KG1 (cell line): ENCODE results near the gene ITGA8.
"Not testable (repeated sequence)": the region's sequence is repeated elsewhere in the genome, so short reads cannot be mapped to it uniquely, and the experiment has no call there.

ENCODE experiments used
- DNase-seq: peaks from one replicate; lab custom pipeline; 2025; lab: John Stamatoyannopoulos, UW

Gene ITGA8

GRCh38 chr10:15719899-15720634 is at the start of gene ITGA8:
Gene ITGA8 (minus strand): TSS chr10:15719922. CDS start chr10:15719771, 151 bp downstream.
- peak; percentile 19 for DNase-seq

- no peak for DNase-seq
Observed at GRCh38 chr10:15764892-15765454, 45.3 kb upstream of the ITGA8 start.

- no peak for DNase-seq
Observed at GRCh38 chr10:15763006-15763405, 43.3 kb upstream of the ITGA8 start.

GRCh38 chr10:15762239-15762638 is 42.5 kb upstream of the ITGA8 start:
- not testable (repeated sequence) for DNase-seq

- not testable (repeated sequence) for DNase-seq
Observed at GRCh38 chr10:15761224-15761623, 41.5 kb upstream of the ITGA8 start.

- no peak for DNase-seq
Observed at GRCh38 chr10:15760681-15761080, 41.0 kb upstream of the ITGA8 start.

GRCh38 chr10:15759265-15759664 is 39.5 kb upstream of the ITGA8 start:
- DNase-seq: no peak

GRCh38 chr10:15758618-15759017 is 38.9 kb upstream of the ITGA8 start:
- no peak for DNase-seq

GRCh38 chr10:15754937-15755336 is 35.2 kb upstream of the ITGA8 start:
- no peak for DNase-seq

GRCh38 chr10:15751046-15751445 is 31.3 kb upstream of the ITGA8 start:
- no peak for DNase-seq

GRCh38 chr10:15748126-15748525 is 28.4 kb upstream of the ITGA8 start:
- no peak for DNase-seq

- DNase-seq: no peak
Observed at GRCh38 chr10:15747632-15748031, 27.9 kb upstream of the ITGA8 start.

- no peak for DNase-seq
Observed at GRCh38 chr10:15745751-15746150, 26.0 kb upstream of the ITGA8 start.

GRCh38 chr10:15744217-15744865 is 24.6 kb upstream of the ITGA8 start:
- peak; percentile 26 for DNase-seq

GRCh38 chr10:15743443-15743842 is 23.7 kb upstream of the ITGA8 start:
- DNase-seq: no peak

- no peak for DNase-seq
Observed at GRCh38 chr10:15742836-15743235, 23.1 kb upstream of the ITGA8 start.

- DNase-seq: no peak
Observed at GRCh38 chr10:15742102-15742501, 22.4 kb upstream of the ITGA8 start.

GRCh38 chr10:15741581-15741980 is 21.9 kb upstream of the ITGA8 start:
- DNase-seq: no peak

- DNase-seq: no peak
Observed at GRCh38 chr10:15740261-15740660, 20.5 kb upstream of the ITGA8 start.

- no peak for DNase-seq
Observed at GRCh38 chr10:15739254-15739970, 19.7 kb upstream of the ITGA8 start.

GRCh38 chr10:15738270-15738925 is 18.7 kb upstream of the ITGA8 start:
- no peak for DNase-seq

- DNase-seq: no peak
Observed at GRCh38 chr10:15737656-15738055, 17.9 kb upstream of the ITGA8 start.
